HG03095 (cell line): ENCODE results near the gene CLDN6.

Experiments
- ATAC-seq: cut with Tn5 transposase; IDR thresholded peaks from one replicate; pipeline ENCODE4 v1.9.1; 2021; ENCODE audit warnings: moderate library complexity; ENCODE audit not compliant: unreplicated experiment

CLDN6 gene

GRCh38 chr16:3028716-3029319 lies 10.8 kb upstream of the CLDN6 start:
- no peak for ATAC-seq

GRCh38 chr16:3027983-3028715 lies 10.2 kb upstream of the CLDN6 start:
- ATAC-seq, result no peak

- no peak for ATAC-seq
Measured at GRCh38 chr16:3027489-3027795, 9.5 kb upstream of the CLDN6 start.

- ATAC-seq, result no peak
Measured at GRCh38 chr16:3026609-3027488, 8.9 kb upstream of the CLDN6 start.

- no peak for ATAC-seq
Measured at GRCh38 chr16:3026003-3026378, 8.0 kb upstream of the CLDN6 start.

- ATAC-seq, result no peak
Measured at GRCh38 chr16:3025032-3026002, 7.3 kb upstream of the CLDN6 start.

- ATAC-seq, result peak; percentile 63
Measured at GRCh38 chr16:3023669-3024478, 5.9 kb upstream of the CLDN6 start, which contains the start of the genes HCFC1R1 and THOC6. TSS of gene HCFC1R1 (minus strand) at chr16:3023942. CDS start at chr16:3023941, 1 bp downstream. TSS of gene THOC6 (plus strand) at chr16:3024035. CDS start at chr16:3024327, 292 bp downstream.

GRCh38 chr16:3023415-3023668 lies 5.4 kb upstream of the CLDN6 start:
- no peak for ATAC-seq

- ATAC-seq, result no peak
Measured at GRCh38 chr16:3022684-3023414, 4.9 kb upstream of the CLDN6 start.

- no peak for ATAC-seq
Measured at GRCh38 chr16:3022208-3022683, 4.3 kb upstream of the CLDN6 start.

GRCh38 chr16:3021449-3022207 lies 3.6 kb upstream of the CLDN6 start:
- no peak for ATAC-seq

- ATAC-seq, result no peak
Measured at GRCh38 chr16:3020604-3021448, 2.8 kb upstream of the CLDN6 start.

GRCh38 chr16:3020247-3020603 lies 2.2 kb upstream of the CLDN6 start, which contains the start of gene TNFRSF12A:
TSS of gene TNFRSF12A (plus strand) at chr16:3020368. CDS start at chr16:3020398, 30 bp downstream.
- ATAC-seq, result no peak

GRCh38 chr16:3019594-3020246 lies 1.7 kb upstream of the CLDN6 start:
- ATAC-seq, result no peak

GRCh38 chr16:3017344-3017743 lies 639 bp downstream of the CLDN6 start:
- ATAC-seq, result no peak

GRCh38 chr16:3015865-3016521 lies 2.0 kb downstream of the CLDN6 start:
- no peak for ATAC-seq

- ATAC-seq, result no peak
Measured at GRCh38 chr16:3014971-3015370, 3.0 kb downstream of the CLDN6 start.
